Measurements from ENCODE around the gene DENND4C.

The DENND4C gene

GRCh38 chr9:19271081-19271480 is 40.6 kb downstream of the DENND4C start:
- Mint-ChIP-seq H3K4me1 (peaks cover 28% of the 10 kb centered on the region), H3K27me3 (no peaks in the 10 kb centered on the region), H3K9me3 (no peaks in the 10 kb centered on the region), H3K4me3 (no peak overlapping the region), H3K27ac (no peak overlapping the region), H3K36me3 (peaks cover 16% of the 10 kb centered on the region)
- ATAC-seq = no peak

- no peaks in the 10 kb centered on the region for H3K27me3 Mint-ChIP-seq
- H3K4me1 Mint-ChIP-seq = peaks cover 6% of the 10 kb centered on the region
- no peak overlapping the region for H3K27ac Mint-ChIP-seq
- no peaks in the 10 kb centered on the region for H3K9me3 Mint-ChIP-seq
- no peak for ATAC-seq
- no peak overlapping the region for H3K4me3 Mint-ChIP-seq
- peaks cover 19% of the 10 kb centered on the region for H3K36me3 Mint-ChIP-seq
These were observed 51.3 kb downstream of the DENND4C start for GRCh38 chr9:19281801-19282200.

DNA sequence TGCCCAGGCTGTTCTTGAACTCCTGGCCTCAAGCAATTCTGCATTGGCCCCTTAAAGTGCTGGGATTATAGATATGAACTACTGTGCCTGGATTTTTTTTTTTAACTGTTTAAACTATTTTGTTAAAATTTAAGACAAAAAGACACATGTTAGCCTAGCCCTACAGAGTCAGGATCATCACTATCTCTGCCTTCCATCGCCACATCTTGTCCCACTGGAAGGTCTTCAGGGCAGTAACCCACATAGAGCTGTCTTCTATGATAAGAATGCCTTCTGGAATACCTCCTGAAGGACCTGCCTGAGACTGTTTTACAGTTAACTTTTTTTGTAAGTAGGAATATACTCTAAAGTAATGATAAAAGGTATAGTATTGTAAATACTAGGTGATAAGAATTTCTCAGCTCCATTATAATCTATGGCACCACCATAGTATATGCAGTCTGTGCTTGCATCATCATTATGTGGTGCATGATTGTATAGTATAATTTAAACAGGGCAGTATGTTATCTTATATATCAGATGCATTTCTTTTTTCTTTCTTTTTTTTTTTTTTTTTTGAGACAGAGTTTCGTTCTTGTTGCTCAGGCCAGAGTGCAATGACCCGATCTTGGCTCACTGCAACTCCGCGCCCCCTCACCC is 52.7 kb downstream of the DENND4C start:
- no peak for ATAC-seq
- Mint-ChIP-seq H3K4me1 (peaks cover 6% of the 10 kb centered on the region), H3K27me3 (no peaks in the 10 kb centered on the region), H3K9me3 (no peaks in the 10 kb centered on the region), H3K36me3 (peaks cover 16% of the 10 kb centered on the region), H3K4me3 (no peak overlapping the region), H3K27ac (no peak overlapping the region)

GRCh38 chr9:19284729-19285128 is 54.2 kb downstream of the DENND4C start:
- H3K27me3 Mint-ChIP-seq = no peaks in the 10 kb centered on the region
- no peak for ATAC-seq
- H3K4me3 Mint-ChIP-seq = no peak overlapping the region
- H3K27ac Mint-ChIP-seq = no peak overlapping the region
- no peaks in the 10 kb centered on the region for H3K9me3 Mint-ChIP-seq
- H3K36me3 Mint-ChIP-seq = peaks cover 17% of the 10 kb centered on the region
- H3K4me1 Mint-ChIP-seq = peaks cover 6% of the 10 kb centered on the region

DNA sequence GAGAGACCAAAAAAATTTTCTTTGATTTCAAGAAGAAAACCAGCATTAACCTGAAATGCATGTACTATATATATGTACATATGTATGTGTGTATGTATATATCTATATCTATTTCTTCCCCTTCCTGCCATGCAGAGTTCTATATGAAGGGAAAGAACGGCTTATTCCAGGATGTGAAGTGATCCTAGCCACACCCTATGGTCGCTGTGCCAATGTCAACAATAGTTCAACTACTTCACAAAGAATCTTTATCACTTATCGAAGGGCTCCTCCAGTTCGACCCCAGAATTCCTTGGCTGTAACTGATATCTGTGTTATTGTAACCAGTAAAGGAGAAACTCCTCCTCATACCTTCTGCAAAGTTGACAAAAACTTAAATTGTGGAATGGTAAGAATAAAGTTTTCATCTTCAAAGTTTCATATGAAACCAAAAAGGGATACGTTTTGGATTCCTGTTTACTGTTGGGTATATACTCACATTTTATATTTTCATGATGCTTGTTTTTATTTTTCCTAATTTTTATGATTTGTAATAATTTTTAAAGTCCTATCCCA is 56.2 kb downstream of the DENND4C start:
- no peaks in the 10 kb centered on the region for H3K27me3 Mint-ChIP-seq
- H3K9me3 Mint-ChIP-seq = no peaks in the 10 kb centered on the region
- peaks cover 6% of the 10 kb centered on the region for H3K4me1 Mint-ChIP-seq
- no peak for ATAC-seq
- peaks cover 28% of the 10 kb centered on the region for H3K36me3 Mint-ChIP-seq
- no peak overlapping the region for H3K27ac Mint-ChIP-seq
- no peak overlapping the region for H3K4me3 Mint-ChIP-seq

DNA sequence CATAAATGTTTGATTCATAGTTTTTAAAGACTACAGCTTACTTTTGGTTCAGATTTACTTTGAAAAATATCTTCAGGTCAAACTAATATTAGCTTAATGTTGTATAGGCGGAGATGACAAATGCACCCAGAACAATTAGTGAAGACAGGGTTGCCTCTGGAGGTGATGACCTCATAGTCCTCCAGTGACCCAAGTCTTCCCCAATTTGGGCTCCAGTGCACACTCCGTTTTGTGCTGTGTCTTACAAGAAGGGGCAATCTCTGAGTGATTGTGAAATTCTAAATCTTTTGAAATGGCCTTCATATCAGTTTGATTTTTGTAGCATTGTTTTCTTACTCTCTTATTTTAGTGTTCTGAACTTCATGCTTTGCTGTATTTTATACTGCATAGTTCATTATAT is 57.6 kb downstream of the DENND4C start:
- H3K4me3 Mint-ChIP-seq = no peak overlapping the region
- H3K27me3 Mint-ChIP-seq = no peaks in the 10 kb centered on the region
- no peak for ATAC-seq
- peaks cover 35% of the 10 kb centered on the region for H3K36me3 Mint-ChIP-seq
- H3K27ac Mint-ChIP-seq = no peak overlapping the region
- H3K4me1 Mint-ChIP-seq = peaks cover 6% of the 10 kb centered on the region
- H3K9me3 Mint-ChIP-seq = no peaks in the 10 kb centered on the region

DNA sequence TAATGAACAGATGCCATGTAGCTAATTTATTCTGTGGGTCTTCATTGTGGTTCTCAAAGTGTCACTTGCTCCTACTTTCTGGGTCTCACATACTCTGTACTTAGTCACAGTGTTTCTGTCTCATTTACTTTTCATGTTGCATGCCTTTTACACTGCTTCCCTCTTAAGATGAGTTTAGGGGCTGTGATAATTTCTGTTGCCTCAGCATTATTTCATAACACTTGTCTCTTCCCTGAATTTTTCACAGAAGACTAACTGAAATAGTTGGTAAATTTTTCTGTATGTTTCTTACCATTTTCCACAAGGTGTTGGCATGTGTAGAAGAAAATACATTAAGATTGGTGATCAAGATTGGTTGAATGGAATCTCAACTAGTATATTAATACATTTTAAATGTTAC is 59.6 kb downstream of the DENND4C start:
- ATAC-seq = no peak
- no peaks in the 10 kb centered on the region for H3K9me3 Mint-ChIP-seq
- H3K4me1 Mint-ChIP-seq = peaks cover 6% of the 10 kb centered on the region
- H3K27ac Mint-ChIP-seq = no peak overlapping the region
- no peak overlapping the region for H3K4me3 Mint-ChIP-seq
- H3K27me3 Mint-ChIP-seq = no peaks in the 10 kb centered on the region
- peaks cover 53% of the 10 kb centered on the region for H3K36me3 Mint-ChIP-seq

GRCh38 chr9:19294219-19294618 is 63.7 kb downstream of the DENND4C start:
- Mint-ChIP-seq H3K27ac (no peak overlapping the region), H3K4me1 (no peaks in the 10 kb centered on the region)
- no peak for ATAC-seq

GRCh38 chr9:19298436-19299000 is 68.0 kb downstream of the DENND4C start:
- Mint-ChIP-seq H3K4me1 (no peaks in the 10 kb centered on the region), H3K9me3 (no peaks in the 10 kb centered on the region), H3K4me3 (no peak overlapping the region), H3K27ac (no peak overlapping the region), H3K27me3 (no peaks in the 10 kb centered on the region), H3K36me3 (peaks cover 46% of the 10 kb centered on the region)
- no peak for ATAC-seq

More at GRCh38 chr9:19294219-19294618, 63.7 kb downstream of the DENND4C start:
- no peaks in the 10 kb centered on the region for H3K9me3 Mint-ChIP-seq
- no peak overlapping the region for H3K4me3 Mint-ChIP-seq
- H3K27me3 Mint-ChIP-seq = no peaks in the 10 kb centered on the region
- H3K36me3 Mint-ChIP-seq = peaks cover 37% of the 10 kb centered on the region

DNA sequence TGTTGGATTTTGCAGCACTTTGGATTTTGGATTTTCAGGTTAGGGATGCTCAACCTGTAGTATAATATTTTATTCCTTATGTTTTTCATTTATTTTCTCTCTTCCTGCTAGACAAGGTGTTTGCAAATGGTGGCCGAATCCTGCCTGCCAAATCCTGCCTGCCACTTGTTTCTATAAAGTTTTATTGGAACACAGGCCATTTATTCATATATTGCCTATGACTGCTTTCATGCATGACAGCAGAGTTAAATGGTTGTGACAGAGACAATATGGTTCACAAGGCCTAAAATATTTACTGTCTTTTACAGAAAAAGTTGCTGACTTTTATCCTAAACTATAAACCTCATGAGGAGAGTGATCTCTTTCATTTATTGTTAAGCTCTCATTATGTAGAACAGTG is 72.7 kb downstream of the DENND4C start:
- Mint-ChIP-seq H3K27me3 (no peaks in the 10 kb centered on the region), H3K36me3 (peaks cover 51% of the 10 kb centered on the region), H3K9me3 (no peaks in the 10 kb centered on the region), H3K4me1 (no peaks in the 10 kb centered on the region), H3K4me3 (no peak overlapping the region), H3K27ac (no peak overlapping the region)
- no peak for ATAC-seq

- Mint-ChIP-seq H3K9me3 (no peaks in the 10 kb centered on the region), H3K27me3 (no peaks in the 10 kb centered on the region), H3K4me3 (no peak overlapping the region), H3K27ac (no peak overlapping the region), H3K36me3 (peaks cover 46% of the 10 kb centered on the region), H3K4me1 (no peaks in the 10 kb centered on the region)
- no peak for ATAC-seq
These were observed 76.1 kb downstream of the DENND4C start for GRCh38 chr9:19306568-19306967.

GRCh38 chr9:19310246-19310645 is 79.8 kb downstream of the DENND4C start:
- Mint-ChIP-seq H3K9me3 (no peaks in the 10 kb centered on the region), H3K27me3 (no peaks in the 10 kb centered on the region), H3K36me3 (peaks cover 31% of the 10 kb centered on the region), H3K4me1 (no peaks in the 10 kb centered on the region), H3K27ac (no peak overlapping the region), H3K4me3 (no peak overlapping the region)
- ATAC-seq = no peak

DNA sequence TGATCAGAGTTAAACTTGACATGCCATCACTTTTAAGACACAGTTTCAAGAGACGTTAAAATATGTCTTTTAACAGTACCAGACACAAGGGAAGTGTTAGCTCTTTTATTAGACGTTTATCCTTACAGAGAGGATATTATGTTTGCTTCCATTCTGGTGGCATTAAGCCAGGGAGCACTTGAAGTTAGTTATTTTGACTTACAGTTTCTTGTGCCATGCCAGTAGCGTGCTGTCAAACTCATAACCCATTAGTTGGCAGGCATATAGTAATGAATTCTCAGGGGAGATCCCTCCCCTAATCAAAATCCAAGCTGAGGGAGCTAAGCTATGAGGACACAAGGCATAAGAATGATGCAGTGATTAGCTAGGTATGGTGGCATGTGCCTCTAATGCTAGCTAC is 83.1 kb downstream of the DENND4C start:
- no peak overlapping the region for H3K27ac Mint-ChIP-seq
- no peaks in the 10 kb centered on the region for H3K4me1 Mint-ChIP-seq
- H3K9me3 Mint-ChIP-seq = no peaks in the 10 kb centered on the region
- H3K36me3 Mint-ChIP-seq = peaks cover 13% of the 10 kb centered on the region
- H3K4me3 Mint-ChIP-seq = no peak overlapping the region
- no peak for ATAC-seq
- H3K27me3 Mint-ChIP-seq = no peaks in the 10 kb centered on the region

GRCh38 chr9:19320495-19320894 is 90.0 kb downstream of the DENND4C start:
- no peak overlapping the region for H3K4me3 Mint-ChIP-seq
- no peaks in the 10 kb centered on the region for H3K27me3 Mint-ChIP-seq
- H3K27ac Mint-ChIP-seq = no peak overlapping the region
- peaks cover 29% of the 10 kb centered on the region for H3K36me3 Mint-ChIP-seq
- H3K9me3 Mint-ChIP-seq = no peaks in the 10 kb centered on the region
- no peak for ATAC-seq
- no peaks in the 10 kb centered on the region for H3K4me1 Mint-ChIP-seq

DNA sequence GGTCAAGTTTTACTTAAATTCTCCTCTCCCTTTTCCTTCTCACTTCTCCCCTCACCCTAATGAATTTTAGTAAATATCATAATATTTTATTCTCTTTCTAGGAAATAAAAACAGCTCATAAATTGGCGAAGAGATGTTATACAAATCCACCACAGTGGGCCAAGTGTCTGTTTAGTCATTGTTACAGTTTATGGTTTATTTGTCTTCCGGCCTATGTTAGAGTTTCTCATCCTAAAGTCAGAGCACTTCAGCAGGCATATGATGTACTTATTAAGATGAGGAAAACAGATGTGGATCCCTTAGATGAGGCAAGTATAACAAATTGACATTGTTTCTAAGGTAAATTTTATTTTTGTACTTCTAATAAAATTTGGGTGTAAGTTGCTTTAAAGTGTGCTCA is 101.4 kb downstream of the DENND4C start:
- Mint-ChIP-seq H3K36me3 (peaks cover 29% of the 10 kb centered on the region), H3K27ac (no peak overlapping the region), H3K4me3 (no peak overlapping the region), H3K4me1 (no peaks in the 10 kb centered on the region), H3K9me3 (no peaks in the 10 kb centered on the region), H3K27me3 (no peaks in the 10 kb centered on the region)
- no peak for ATAC-seq

DNA sequence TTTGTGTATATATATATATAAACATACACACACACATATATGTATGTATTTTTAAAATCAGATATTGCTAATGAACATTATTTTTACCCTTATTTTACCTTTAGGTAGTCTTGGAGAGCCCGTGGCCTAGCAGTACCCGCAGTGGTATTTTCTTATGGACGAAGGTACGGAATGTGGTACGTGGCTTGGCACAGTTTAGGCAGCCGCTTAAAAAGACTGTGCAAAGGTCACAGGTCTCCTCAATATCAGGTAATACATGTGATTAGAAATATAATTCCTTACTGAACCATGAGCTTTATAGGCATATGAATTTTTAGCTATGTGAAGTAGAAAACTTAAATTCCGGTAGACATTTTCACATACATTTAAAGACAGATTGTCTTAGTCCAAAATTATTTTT is 105.7 kb downstream of the DENND4C start:
- ATAC-seq = no peak
- peaks cover 39% of the 10 kb centered on the region for H3K36me3 Mint-ChIP-seq
- no peak overlapping the region for H3K4me3 Mint-ChIP-seq
- no peaks in the 10 kb centered on the region for H3K4me1 Mint-ChIP-seq
- H3K9me3 Mint-ChIP-seq = no peaks in the 10 kb centered on the region
- no peak overlapping the region for H3K27ac Mint-ChIP-seq
- H3K27me3 Mint-ChIP-seq = no peaks in the 10 kb centered on the region

Measured in stimulated activated memory B cell treated with anti-CD40 and anti-IgM and Interleukin-4, amounts not matched to agents 10 μg/mL and 1 μg/mL and 100 μg/mL, for 72 hours (primary cell).